ENCODE data around the gene DBH.

Gene DBH

DNA sequence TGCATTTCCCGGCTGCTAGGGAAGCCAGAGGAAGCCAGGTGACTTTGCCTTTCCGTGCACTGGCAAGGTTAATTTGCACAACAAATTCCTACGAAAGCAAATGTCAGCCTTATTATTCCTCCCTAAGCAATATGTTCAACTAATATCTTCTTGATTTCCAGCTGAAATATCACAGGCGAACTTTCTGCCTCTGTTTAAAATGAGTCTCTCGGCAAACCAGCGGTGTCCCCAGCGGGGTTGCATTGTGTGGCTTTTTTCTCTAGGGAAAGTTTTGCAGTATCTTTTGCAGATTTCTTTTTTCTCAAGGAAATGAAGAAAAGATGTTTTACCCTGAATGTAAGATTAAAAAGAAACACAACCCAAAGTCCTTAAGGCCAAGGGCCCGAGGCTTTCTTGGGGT is 1.9 kb downstream of the DBH start:
- TF ChIP-seq CTCF (IDR thresholded peaks at IDR 0.05; ENCODE audit: low read length, missing control alignments) = no peak
- DNase-seq (ENCODE audit: low read depth) = no peak
- no peak overlapping the region for H3K4me3 ChIP-seq (replicated peaks; ENCODE audit: low read depth, low read length)

DNA sequence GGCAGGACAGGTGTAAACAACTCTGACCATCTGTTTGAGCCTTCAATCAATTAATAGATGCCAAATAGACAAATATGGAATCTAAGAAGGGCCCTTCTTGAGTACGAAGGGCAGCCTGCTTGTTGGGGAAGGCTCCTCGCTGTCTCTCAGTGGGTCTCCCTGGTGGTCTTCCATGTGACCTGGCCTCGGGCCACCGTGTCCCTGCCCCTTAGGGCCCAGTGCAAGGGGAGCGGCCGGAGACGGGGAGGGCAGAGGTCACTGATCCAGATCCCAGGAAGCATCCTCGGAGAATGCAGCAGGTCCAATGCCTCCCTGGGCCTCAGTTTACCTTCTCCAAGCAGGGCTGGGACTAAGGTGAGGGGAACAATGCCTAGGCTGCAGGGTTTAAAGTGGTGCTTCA is 2.5 kb downstream of the DBH start:
- DNase-seq (ENCODE audit: low read depth) = no peak
- H3K4me3 ChIP-seq (replicated peaks; ENCODE audit: low read depth, low read length) = no peak overlapping the region
- TF ChIP-seq CTCF (IDR thresholded peaks at IDR 0.05; ENCODE audit: low read length, missing control alignments) = no peak

- no peak for TF ChIP-seq CTCF (IDR thresholded peaks at IDR 0.05; ENCODE audit: low read length, missing control alignments)
- H3K4me3 ChIP-seq (replicated peaks; ENCODE audit: low read depth, low read length) = no peak overlapping the region
- DNase-seq (ENCODE audit: low read depth) = no peak
These were observed 3.5 kb downstream of the DBH start for GRCh38 chr9:133639613-133640012.

- H3K4me3 ChIP-seq (replicated peaks; ENCODE audit: low read depth, low read length) = no peak overlapping the region
- TF ChIP-seq CTCF (IDR thresholded peaks at IDR 0.05; ENCODE audit: low read length, missing control alignments) = no peak
- no peak for DNase-seq (ENCODE audit: low read depth)
These were observed 4.0 kb downstream of the DBH start for GRCh38 chr9:133640160-133640559.

GRCh38 chr9:133640580-133641395 is 4.6 kb downstream of the DBH start:
- no peak for DNase-seq (ENCODE audit: low read depth)
- H3K4me3 ChIP-seq (replicated peaks; ENCODE audit: low read depth, low read length) = no peak overlapping the region
- TF ChIP-seq CTCF (IDR thresholded peaks at IDR 0.05; ENCODE audit: low read length, missing control alignments) = no peak

- H3K4me3 ChIP-seq (replicated peaks; ENCODE audit: low read depth, low read length) = no peak overlapping the region
- TF ChIP-seq CTCF (IDR thresholded peaks at IDR 0.05; ENCODE audit: low read length, missing control alignments) = no peak
- no peak for DNase-seq (ENCODE audit: low read depth)
These were observed 5.2 kb downstream of the DBH start for GRCh38 chr9:133641396-133641655.

All from fibroblast of pulmonary artery (primary cell).